K562 (cell line): ENCODE measurements around the gene YBX2. TPM values are rescaled to one million over a fixed set of nuclear protein-coding genes. Genes with fewer than 3 reads are reported as not detected.
A peak's percentile ranks its signal among the peaks of the same experiment; 100 is the strongest.

ENCODE experiments used
- ATAC-seq: fragments of 200-7000 bp; cut with Tn5 transposase; 3 replicates; pipeline ENCODE4 v1.9.1; 2020; ENCODE audit warnings: moderate library complexity
- BruUV-seq: library from RNA; stranded (reverse); fragments of 400-500 nt; replicated peaks from 2 replicates; lab custom pipeline; 2021; lab: Mats Ljungman, UMichigan
- CTCF ChIA-PET: fragments of 300-600 bp; formaldehyde crosslinking; extraction: SDS; loops from one replicate; lab custom pipeline; 2021; ENCODE audit warnings: low intra/inter-chr PET ratio; lab: Yijun Ruan, JAX
- POLR2A ChIA-PET: fragments of 300-600, 350-650 bp; sonication (Branson Sonifier 250); formaldehyde crosslinking; extraction: SDS; loops from one replicate; lab custom pipeline; 2021; ENCODE audit warnings: antibody characterized with exemption, inconsistent platforms; lab: Yijun Ruan, JAX
- DNase-seq, 4 experiments: peaks; one replicate each; pipeline versions ENCODE4 v3.0.0 to v3.0.0-alpha.2; 2011 to 2018; ENCODE audit warnings: low spot score in 3 of 4, mixed read lengths in 3 of 4; ENCODE audit errors: extremely low read depth in 1 of 4
- FAIRE-seq: peaks from 2 replicates; lab custom pipeline; 2011; peaks lifted over from hg19 to GRCh38; lab: Jason Lieb, UNC
- H2AFZ ChIP-seq: 2 replicates; pipeline ENCODE4 v1.6.0; 2011; ENCODE audit warnings: low read depth, low read length, control low read depth, inconsistent platforms
- H3K27ac ChIP-seq: fragments of 200-600 bp; 3 replicates; pipeline ENCODE4 v1.8.0; 2011; ENCODE audit warnings: low read depth, mild to moderate bottlenecking, control low read depth, inconsistent platforms, low read length, moderate library complexity, mixed read lengths; ENCODE audit errors: extremely low read depth
- H3K27me3 ChIP-seq, 2 experiments: fragments of 300-600 bp in 1 of 2; 2 replicates in 1 of 2; 3 replicates in 1 of 2; pipeline versions ENCODE4 v1.6.0 to v1.8.0; 2011; ENCODE audit warnings: inconsistent platforms in 2 of 2, low read length in 2 of 2, mild to moderate bottlenecking in 1 of 2, mixed read lengths in 1 of 2, moderate library complexity in 1 of 2; ENCODE audit not compliant: control insufficient read depth in 2 of 2, insufficient read depth in 2 of 2
- H3K36me3 ChIP-seq: fragments of 300-600 bp; 3 replicates; pipeline ENCODE4 v1.8.0; 2011; ENCODE audit warnings: mild to moderate bottlenecking, low read length, inconsistent platforms; ENCODE audit not compliant: control insufficient read depth, insufficient read depth
- H3K4me1 ChIP-seq, 2 experiments: fragments of 200-600 bp in 1 of 2; replicated peaks in 1 of 2; 2 replicates in 1 of 2; 3 replicates in 1 of 2; pipeline versions ENCODE4 v1.5.1 to v1.8.0; 2011; ENCODE audit warnings: inconsistent platforms in 2 of 2, low read length in 2 of 2, mild to moderate bottlenecking in 1 of 2, mixed read lengths in 1 of 2, moderate library complexity in 1 of 2; ENCODE audit not compliant: control insufficient read depth in 2 of 2, insufficient read depth in 2 of 2
- H3K4me2 ChIP-seq: 2 replicates; pipeline ENCODE4 v1.6.1; 2011; ENCODE audit warnings: low read length, control low read depth, inconsistent platforms, mixed read lengths; ENCODE audit not compliant: insufficient read depth
- H3K4me3 ChIP-seq: fragments of 200-600 bp; sonication (generic), shearing (Covaris generic); 2 replicates; pipeline ENCODE4 v1.5.1; 2016; ENCODE audit warnings: control low read depth, inconsistent platforms
- H3K79me2 ChIP-seq: fragments of 200-600 bp; 3 replicates; pipeline ENCODE4 v1.8.0; 2011; ENCODE audit warnings: low read length, inconsistent platforms; ENCODE audit not compliant: control insufficient read depth, insufficient read depth
- H3K9ac ChIP-seq, 2 experiments: 2 replicates each; pipeline versions ENCODE4 v1.6.0 to v1.6.1; 2011; ENCODE audit warnings: low read depth in 2 of 2, low read length in 2 of 2, control low read depth in 1 of 2, inconsistent platforms in 1 of 2, mild to moderate bottlenecking in 1 of 2, mixed read lengths in 1 of 2; ENCODE audit not compliant: insufficient read depth in 1 of 2
- H3K9me1 ChIP-seq: one replicate; pipeline ENCODE4 v1.6.0; 2011; ENCODE audit warnings: inconsistent platforms, mild to moderate bottlenecking, low read length, moderate library complexity; ENCODE audit not compliant: control insufficient read depth, insufficient read depth
- H3K9me3 ChIP-seq: replicated peaks from 2 replicates; pipeline ENCODE4 v1.5.1; 2011; ENCODE audit warnings: low read depth, low read length, inconsistent platforms; ENCODE audit not compliant: control insufficient read depth, insufficient read depth
- H4K20me1 ChIP-seq: replicated peaks from 2 replicates; pipeline ENCODE4 v1.6.1; 2011; ENCODE audit warnings: low read length, inconsistent platforms, mixed read lengths; ENCODE audit not compliant: control insufficient read depth, insufficient read depth
- ARID2 ChIP-seq: fragments of 450-650 bp; IDR thresholded peaks from 2 replicates; pipeline ENCODE4 v1.6.1; 2017; ENCODE audit warnings: antibody characterized with exemption, mild to moderate bottlenecking
- DPF2 ChIP-seq: fragments of 450-650 bp; IDR thresholded peaks from 2 replicates; pipeline ENCODE4 v1.6.1; 2016
- ETV5 ChIP-seq: sonication (generic); formaldehyde crosslinking; IDR thresholded peaks from 2 replicates; pipeline ENCODE4 v1.4.0; 2020; ENCODE audit warnings: low read depth, mild to moderate bottlenecking, missing genetic modification reagents
- FUS ChIP-seq: fragments of 200-400 bp; formaldehyde crosslinking; optimal IDR thresholded peaks from 2 replicates; pipeline ENCODE3; 2017; ENCODE audit warnings: low read depth, low read length
- GATAD2B ChIP-seq: fragments of 450-650 bp; IDR thresholded peaks from 2 replicates; pipeline ENCODE4 v1.6.1; 2017; ENCODE audit warnings: mild to moderate bottlenecking, borderline replicate concordance
- HMG20B ChIP-seq: fragments of 250-450 bp; sonication (Bioruptor Pico); IDR thresholded peaks from 2 replicates; pipeline ENCODE4 v1.5.0; 2021; ENCODE audit warnings: mild to moderate bottlenecking
- NUFIP1 ChIP-seq: fragments of 450-650 bp; IDR thresholded peaks from 2 replicates; pipeline ENCODE4 v1.6.1; 2018; ENCODE audit not compliant: partially characterized antibody
- RB1 ChIP-seq: fragments of 450-650 bp; IDR thresholded peaks from 2 replicates; pipeline ENCODE4 v1.6.1; 2017; ENCODE audit warnings: low read depth, mild to moderate bottlenecking
- RNF2 ChIP-seq: sonication (generic); IDR thresholded peaks from 2 replicates; pipeline ENCODE4 v1.6.1; 2016
- TFAM ChIP-seq: fragments of 250-450 bp; sonication (Bioruptor Pico); conservative IDR thresholded peaks from 2 replicates; pipeline ENCODE4 v1.5.0; 2021; ENCODE audit warnings: mild to moderate bottlenecking, moderate library complexity
- THRAP3 ChIP-seq: fragments of 450-650 bp; IDR thresholded peaks from 2 replicates; pipeline ENCODE4 v1.6.1; 2016; ENCODE audit warnings: mild to moderate bottlenecking, inconsistent platforms, borderline replicate concordance
- ZNF184 ChIP-seq: sonication (generic); formaldehyde crosslinking; IDR thresholded peaks from 2 replicates; pipeline ENCODE4 v1.5.0; 2020; ENCODE audit warnings: missing genetic modification reagents
- ZNF354B ChIP-seq: fragments of 250-450 bp; sonication (Bioruptor Pico); IDR thresholded peaks from 2 replicates; pipeline ENCODE4 v1.4.0; 2020
- ZNF699 ChIP-seq: fragments of 250-450 bp; sonication (Bioruptor Pico); IDR thresholded peaks from 2 replicates; pipeline ENCODE4 v1.8.0; 2021; ENCODE audit warnings: mild to moderate bottlenecking, moderate library complexity; ENCODE audit not compliant: insufficient replicate concordance
- WGBS: fragments of 100-300 bp; shearing (Covaris generic); methylation state at CpG from one replicate; pipeline ENCODE4 v1.1.6; 2016; ENCODE audit warnings: low coverage, mixed read lengths; ENCODE audit not compliant: insufficient coverage; ENCODE audit errors: missing lambda C conversion rate; 5-methylcytosine and 5-hydroxymethylcytosine counted together
- in situ Hi-C: fragments of 300-500 bp; cut with MboI; formaldehyde crosslinking; loops from 4 replicates; pipeline ENCODE4 v1.15.0; 2018; ENCODE audit warnings: inconsistent platforms, mixed read lengths
- intact Hi-C: fragments of 100-400 bp; cut with micrococcal nuclease; formaldehyde crosslinking; loops from 2 replicates; pipeline ENCODE4 v1.14.2; 2022
- polyA plus RNA-seq, 8 experiments: library from polyadenylated mRNA; depleted of rRNA in 4 of 8; stranded (reverse) in 5 of 8; unstranded in 3 of 8; fragments of >200 nt; fragmentation: Nextera tagmentation in 2 of 8; fragmentation: Illumina TruSeq in 1 of 8; extraction: Ambion mirVana in 2 of 8; extraction: Trizol in 1 of 8; gene quantifications; 2 replicates each; pipeline versions ENCODE4 v1.2.1 to v1.2.3, GENCODE V29; 2011 to 2014; ENCODE audit warnings: inconsistent platforms in 1 of 8, missing spikeins in 1 of 8
- total RNA-seq, 7 experiments: library from RNA; depleted of rRNA in 6 of 7; stranded (reverse); fragments of >200 nt in 6 of 7; fragmentation: Illumina TruSeq in 2 of 7; extraction: Trizol in 2 of 7; gene quantifications; 2 replicates each; pipeline versions ENCODE4 v1.2.1 to v1.2.3, GENCODE V29; 2011 to 2021; ENCODE audit warnings: low replicate concordance in 1 of 7
- TF ChIP-seq, protein P1 (sequence below): IDR thresholded peaks from 3 replicates; pipeline ENCODE4 v1.6.1; 2011; ENCODE audit warnings: borderline replicate concordance, mild to moderate bottlenecking, moderate library complexity; ENCODE audit not compliant: insufficient read length; ENCODE audit errors: extremely low read depth
- TF ChIP-seq, protein P2 (sequence below), 3 experiments: fragments of 200-800 bp in 1 of 3; fragments of 250-450 bp in 1 of 3; fragments of 450-650 bp in 1 of 3; sonication (Bioruptor Pico) in 1 of 3; sonication (Bioruptor generic) in 1 of 3; formaldehyde crosslinking in 1 of 3; IDR thresholded peaks; 2 replicates each; pipeline versions ENCODE4 v1.6.1 to v1.8.0; 2016 to 2022; ENCODE audit warnings: mild to moderate bottlenecking in 2 of 3, missing genetic modification characterization in 2 of 3, missing compliant biosample characterization in 1 of 3, moderate library complexity in 1 of 3

The YBX2 gene
- total and polyA plus RNA-seq, 9 of the 15 experiments (the other 6 are each of a cell fraction or from before 2014, with no cell fraction given) = 0.03 to 0.59 (median 0.27) TPM; not detected in 6

DNA sequence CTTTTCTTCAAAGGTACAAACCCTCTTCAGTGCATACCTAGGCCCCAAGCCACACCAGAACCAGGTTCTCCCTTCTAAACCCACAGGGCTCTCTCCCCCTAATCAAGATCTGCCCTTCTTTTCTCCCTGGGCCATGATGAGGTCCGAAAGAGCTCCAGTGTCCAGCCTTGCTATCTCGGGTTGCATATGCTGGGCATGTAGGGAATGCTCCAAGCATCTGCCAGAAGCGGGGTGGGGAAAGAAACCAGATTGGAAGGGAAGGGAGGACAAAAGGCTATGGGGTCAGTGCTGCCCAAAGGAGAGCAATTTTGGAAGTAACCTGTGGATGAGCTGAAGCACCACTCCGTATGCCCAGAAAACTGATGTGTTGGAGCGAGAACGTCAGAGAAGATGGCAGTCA, 45.2 kb downstream of the YBX2 start:
- Histone ChIP-seq H3K27ac (no peak overlapping the region; the same call in 2 of the 3 replicates), H3K9me3 (no peaks in the 10 kb centered on the region), H3K4me1 (peaks cover 13 to 19% of the 10 kb centered on the region in 2 experiments; a peak in 4 of 5 replicates), H3K9me1 (no peaks in the 10 kb centered on the region), H3K4me2 (peak overlapping the region; percentile 37), H3K4me3 (peak overlapping the region; percentile 2; the same call in 1 of the 2 replicates), H3K36me3 (peaks cover 43% of the 10 kb centered on the region), H4K20me1 (no peaks in the 10 kb centered on the region), H3K9ac (peak overlapping the region in 1 of 2 experiments; percentile 97; a peak in 1 of 4 replicates), H3K27me3 (no peaks in the 10 kb centered on the region), H2AFZ (no peak overlapping the region), H3K79me2 (peaks cover 60% of the 10 kb centered on the region)
- POLR2A ChIA-PET = interaction anchor here (1.2 to 2.5 kb wide), 3 partner anchors 10 to 14 kb away, joined by 3 to 8 read pairs (median 7); partner anchors contain the start of gene PHF23
- 59% methylated on average over 6 of the region's 6 CpGs for WGBS
- BruUV-seq = no TSS peak
- TF ChIP-seq GATAD2B = no peak
- TF ChIP-seq NUFIP1 = no peak
- no peak for TF ChIP-seq ARID2
- TF ChIP-seq, protein P1, sequence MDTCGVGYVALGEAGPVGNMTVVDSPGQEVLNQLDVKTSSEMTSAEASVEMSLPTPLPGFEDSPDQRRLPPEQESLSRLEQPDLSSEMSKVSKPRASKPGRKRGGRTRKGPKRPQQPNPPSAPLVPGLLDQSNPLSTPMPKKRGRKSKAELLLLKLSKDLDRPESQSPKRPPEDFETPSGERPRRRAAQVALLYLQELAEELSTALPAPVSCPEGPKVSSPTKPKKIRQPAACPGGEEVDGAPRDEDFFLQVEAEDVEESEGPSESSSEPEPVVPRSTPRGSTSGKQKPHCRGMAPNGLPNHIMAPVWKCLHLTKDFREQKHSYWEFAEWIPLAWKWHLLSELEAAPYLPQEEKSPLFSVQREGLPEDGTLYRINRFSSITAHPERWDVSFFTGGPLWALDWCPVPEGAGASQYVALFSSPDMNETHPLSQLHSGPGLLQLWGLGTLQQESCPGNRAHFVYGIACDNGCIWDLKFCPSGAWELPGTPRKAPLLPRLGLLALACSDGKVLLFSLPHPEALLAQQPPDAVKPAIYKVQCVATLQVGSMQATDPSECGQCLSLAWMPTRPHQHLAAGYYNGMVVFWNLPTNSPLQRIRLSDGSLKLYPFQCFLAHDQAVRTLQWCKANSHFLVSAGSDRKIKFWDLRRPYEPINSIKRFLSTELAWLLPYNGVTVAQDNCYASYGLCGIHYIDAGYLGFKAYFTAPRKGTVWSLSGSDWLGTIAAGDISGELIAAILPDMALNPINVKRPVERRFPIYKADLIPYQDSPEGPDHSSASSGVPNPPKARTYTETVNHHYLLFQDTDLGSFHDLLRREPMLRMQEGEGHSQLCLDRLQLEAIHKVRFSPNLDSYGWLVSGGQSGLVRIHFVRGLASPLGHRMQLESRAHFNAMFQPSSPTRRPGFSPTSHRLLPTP = no peak
- TF ChIP-seq DPF2 = no peak
- no peak for TF ChIP-seq ZNF184 (CRISPR knock-in tag)
- no peak for TF ChIP-seq TFAM (CRISPR knock-in tag)
- no peak for TF ChIP-seq RNF2
- TF ChIP-seq RB1 = no peak
- TF ChIP-seq ZNF354B (CRISPR knock-in tag) = no peak
- TF ChIP-seq, protein P2, sequence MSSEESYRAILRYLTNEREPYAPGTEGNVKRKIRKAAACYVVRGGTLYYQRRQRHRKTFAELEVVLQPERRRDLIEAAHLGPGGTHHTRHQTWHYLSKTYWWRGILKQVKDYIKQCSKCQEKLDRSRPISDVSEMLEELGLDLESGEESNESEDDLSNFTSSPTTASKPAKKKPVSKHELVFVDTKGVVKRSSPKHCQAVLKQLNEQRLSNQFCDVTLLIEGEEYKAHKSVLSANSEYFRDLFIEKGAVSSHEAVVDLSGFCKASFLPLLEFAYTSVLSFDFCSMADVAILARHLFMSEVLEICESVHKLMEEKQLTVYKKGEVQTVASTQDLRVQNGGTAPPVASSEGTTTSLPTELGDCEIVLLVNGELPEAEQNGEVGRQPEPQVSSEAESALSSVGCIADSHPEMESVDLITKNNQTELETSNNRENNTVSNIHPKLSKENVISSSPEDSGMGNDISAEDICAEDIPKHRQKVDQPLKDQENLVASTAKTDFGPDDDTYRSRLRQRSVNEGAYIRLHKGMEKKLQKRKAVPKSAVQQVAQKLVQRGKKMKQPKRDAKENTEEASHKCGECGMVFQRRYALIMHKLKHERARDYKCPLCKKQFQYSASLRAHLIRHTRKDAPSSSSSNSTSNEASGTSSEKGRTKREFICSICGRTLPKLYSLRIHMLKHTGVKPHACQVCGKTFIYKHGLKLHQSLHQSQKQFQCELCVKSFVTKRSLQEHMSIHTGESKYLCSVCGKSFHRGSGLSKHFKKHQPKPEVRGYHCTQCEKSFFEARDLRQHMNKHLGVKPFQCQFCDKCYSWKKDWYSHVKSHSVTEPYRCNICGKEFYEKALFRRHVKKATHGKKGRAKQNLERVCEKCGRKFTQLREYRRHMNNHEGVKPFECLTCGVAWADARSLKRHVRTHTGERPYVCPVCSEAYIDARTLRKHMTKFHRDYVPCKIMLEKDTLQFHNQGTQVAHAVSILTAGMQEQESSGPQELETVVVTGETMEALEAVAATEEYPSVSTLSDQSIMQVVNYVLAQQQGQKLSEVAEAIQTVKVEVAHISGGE (CRISPR knock-in tag; IDR thresholded peaks at IDR 0.05) = no peak
- TF ChIP-seq ETV5 = no peak
- no peak for TF ChIP-seq THRAP3
- TF ChIP-seq FUS = no peak
- TF ChIP-seq HMG20B (CRISPR knock-in tag) = no peak
- TF ChIP-seq ZNF699 (CRISPR knock-in tag) = no peak
- FAIRE-seq = no peak
- CTCF ChIA-PET = no interaction called here
- intact Hi-C loops = no loop called here
- DNase-seq = no peak
- no peak for ATAC-seq
- in situ Hi-C loops = no loop called here
